Measurements from ENCODE around the gene TRAF1. TPM values are rescaled to one million over a fixed set of nuclear protein-coding genes. Genes with fewer than 3 reads are reported as not detected.
A peak's percentile ranks its signal among the peaks of the same experiment; 100 is the strongest.

The TRAF1 gene
- total RNA-seq, 1 donor from 2014 or later = 8.0 TPM

- intact Hi-C loops (cut with DNase I) = loop anchor here (5.0 kb wide), 1 partner anchor 50 kb away; the partner anchor contains the start of gene PHF19
- DNase-seq (ENCODE audit: low spot score) (peak; percentile 23), ATAC-seq (no peak)
Measured at GRCh38 chr9:120927269-120928014, 846 bp upstream of the TRAF1 start.

GRCh38 chr9:120925535-120926396 lies 830 bp downstream of the TRAF1 start:
- DNase-seq (ENCODE audit: low spot score) (no peak), ATAC-seq (no peak)
- intact Hi-C loops (cut with DNase I) = loop anchor here (5.0 kb wide), 1 partner anchor 48 kb away; the partner anchor contains the start of gene PHF19

- intact Hi-C loops (cut with DNase I) = loop anchor here (5.0 kb wide), 1 partner anchor 48 kb away; the partner anchor contains the start of gene PHF19
- ATAC-seq (no peak), DNase-seq (ENCODE audit: low spot score) (no peak)
Measured at GRCh38 chr9:120924698-120925534, 1.7 kb downstream of the TRAF1 start.

- intact Hi-C loops (cut with DNase I) = no loop called here
- no peak for DNase-seq (ENCODE audit: low spot score)
Measured at GRCh38 chr9:120923620-120924328, 2.8 kb downstream of the TRAF1 start.

DNA sequence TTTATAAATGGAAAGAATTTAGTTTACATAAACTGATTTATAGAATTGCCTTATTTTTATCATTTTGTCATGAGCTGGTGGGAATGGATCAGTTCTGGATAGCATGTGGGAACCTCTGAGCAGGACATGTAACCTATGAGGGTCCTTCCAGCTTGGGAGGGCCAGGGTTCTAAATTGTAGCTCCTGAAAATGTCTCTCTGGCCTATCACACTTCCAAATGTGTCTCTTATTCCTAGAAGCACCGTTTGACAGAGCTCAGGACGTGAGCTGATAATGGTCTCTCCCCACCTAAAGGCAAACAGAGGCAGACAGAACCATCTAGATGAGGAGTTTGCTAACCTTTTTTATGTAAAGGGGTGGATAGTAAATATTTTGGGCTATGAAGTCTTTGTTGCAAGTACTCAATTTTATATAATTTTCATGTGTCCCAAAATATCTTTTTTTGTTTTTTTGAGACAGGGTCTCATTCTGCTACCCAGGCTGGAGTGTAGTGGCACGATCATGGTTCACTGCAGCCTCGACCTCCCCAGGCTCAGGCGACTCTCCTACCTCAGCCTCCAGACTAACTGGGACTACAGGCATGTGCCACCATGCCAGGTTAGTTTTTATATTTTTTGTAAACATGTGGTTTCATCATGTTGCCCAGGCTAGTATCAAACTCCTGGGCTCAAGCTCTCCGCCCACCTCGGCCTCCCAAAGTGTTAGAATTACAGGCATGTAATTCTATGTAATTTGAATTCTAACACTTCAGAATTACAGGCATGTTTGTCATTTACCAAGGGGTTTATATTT lies 4.0 kb downstream of the TRAF1 start:
- intact Hi-C loops (cut with DNase I) = no loop called here
- no peak for ATAC-seq

More at GRCh38 chr9:120923620-120924328, 2.8 kb downstream of the TRAF1 start:
- no peak for ATAC-seq

GRCh38 chr9:120921661-120922181 lies 4.9 kb downstream of the TRAF1 start:
- DNase-seq (ENCODE audit: low spot score) (no peak), ATAC-seq (no peak)
- intact Hi-C loops (cut with DNase I) = no loop called here

More for the DNA sequence above, 4.0 kb downstream of the TRAF1 start:
- no peak for DNase-seq (ENCODE audit: low spot score)

DNA sequence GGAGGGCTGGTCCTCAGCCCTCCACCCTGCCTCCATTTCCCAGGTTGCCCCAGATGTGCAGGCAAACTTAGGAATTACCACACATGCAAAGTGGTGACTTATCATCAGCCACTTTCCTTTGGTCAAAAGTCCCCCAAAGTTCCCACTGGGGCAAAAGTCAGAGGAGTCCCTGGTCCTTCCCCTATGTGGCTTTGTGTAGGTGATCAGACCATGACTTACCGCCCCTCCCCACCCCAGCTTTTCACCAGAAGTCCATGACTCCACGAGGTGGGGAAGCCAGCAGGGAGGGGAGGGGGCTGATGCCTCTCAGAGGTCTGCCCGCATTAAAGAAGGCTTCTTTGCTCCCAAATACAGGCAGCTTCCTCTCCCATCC lies 5.8 kb downstream of the TRAF1 start:
- ATAC-seq = no peak
- no peak for DNase-seq (ENCODE audit: low spot score)
- intact Hi-C loops (cut with DNase I) = no loop called here

DNA sequence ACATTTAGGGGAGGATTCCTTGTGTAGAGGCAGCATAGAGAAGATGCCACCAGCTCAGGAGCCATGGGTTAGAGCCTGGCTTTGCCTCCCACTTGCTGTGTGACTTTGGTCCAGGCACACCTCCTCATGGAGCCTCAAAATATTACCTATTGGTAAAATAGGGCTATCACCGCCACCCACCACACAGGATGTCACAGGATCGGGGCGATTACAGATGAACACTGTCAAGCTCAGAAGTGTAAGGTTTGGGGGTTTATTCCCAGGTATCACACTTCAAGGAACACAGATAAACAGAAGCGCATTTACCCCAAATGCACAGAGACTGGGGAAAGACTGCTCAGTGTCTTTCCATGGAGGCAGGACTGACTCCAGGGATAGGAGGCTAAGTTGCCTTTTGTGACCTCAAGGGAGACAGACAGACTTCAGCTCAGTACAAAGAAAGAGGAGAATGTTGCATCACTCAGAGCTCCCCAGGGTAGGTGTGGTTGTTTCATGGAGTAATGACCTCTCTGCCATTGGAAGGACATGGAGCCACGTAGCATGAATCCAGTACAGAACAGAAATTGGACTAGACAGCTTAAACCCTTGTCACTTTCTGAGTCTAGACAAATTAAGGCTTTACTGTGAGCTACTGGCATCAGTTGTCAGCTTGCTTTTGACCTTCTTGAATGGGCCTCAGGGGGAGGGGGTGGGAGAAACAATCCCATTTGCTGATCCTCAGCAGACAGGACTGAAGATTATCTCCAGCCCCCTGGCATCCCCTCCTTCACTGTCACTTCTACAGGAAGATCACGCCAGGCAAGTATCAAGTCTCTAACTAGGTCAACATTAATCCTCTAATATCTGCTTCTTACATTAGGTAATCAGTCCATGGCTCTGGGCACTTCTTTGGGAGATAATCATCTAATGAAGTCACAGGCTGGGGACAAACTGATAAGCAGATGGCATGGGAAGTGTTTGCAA lies 6.5 kb downstream of the TRAF1 start:
- DNase-seq (ENCODE audit: low spot score) (no peak), ATAC-seq (peak; percentile 83)
- intact Hi-C loops (cut with DNase I) = no loop called here

GRCh38 chr9:120918931-120919842 lies 7.4 kb downstream of the TRAF1 start:
- no peak for DNase-seq (ENCODE audit: low spot score)
- intact Hi-C loops (cut with DNase I) = no loop called here
- ATAC-seq = peak; percentile 47

GRCh38 chr9:120917929-120918762 lies 8.4 kb downstream of the TRAF1 start:
- no peak for DNase-seq (ENCODE audit: low spot score)
- ATAC-seq = no peak
- intact Hi-C loops (cut with DNase I) = no loop called here

DNA sequence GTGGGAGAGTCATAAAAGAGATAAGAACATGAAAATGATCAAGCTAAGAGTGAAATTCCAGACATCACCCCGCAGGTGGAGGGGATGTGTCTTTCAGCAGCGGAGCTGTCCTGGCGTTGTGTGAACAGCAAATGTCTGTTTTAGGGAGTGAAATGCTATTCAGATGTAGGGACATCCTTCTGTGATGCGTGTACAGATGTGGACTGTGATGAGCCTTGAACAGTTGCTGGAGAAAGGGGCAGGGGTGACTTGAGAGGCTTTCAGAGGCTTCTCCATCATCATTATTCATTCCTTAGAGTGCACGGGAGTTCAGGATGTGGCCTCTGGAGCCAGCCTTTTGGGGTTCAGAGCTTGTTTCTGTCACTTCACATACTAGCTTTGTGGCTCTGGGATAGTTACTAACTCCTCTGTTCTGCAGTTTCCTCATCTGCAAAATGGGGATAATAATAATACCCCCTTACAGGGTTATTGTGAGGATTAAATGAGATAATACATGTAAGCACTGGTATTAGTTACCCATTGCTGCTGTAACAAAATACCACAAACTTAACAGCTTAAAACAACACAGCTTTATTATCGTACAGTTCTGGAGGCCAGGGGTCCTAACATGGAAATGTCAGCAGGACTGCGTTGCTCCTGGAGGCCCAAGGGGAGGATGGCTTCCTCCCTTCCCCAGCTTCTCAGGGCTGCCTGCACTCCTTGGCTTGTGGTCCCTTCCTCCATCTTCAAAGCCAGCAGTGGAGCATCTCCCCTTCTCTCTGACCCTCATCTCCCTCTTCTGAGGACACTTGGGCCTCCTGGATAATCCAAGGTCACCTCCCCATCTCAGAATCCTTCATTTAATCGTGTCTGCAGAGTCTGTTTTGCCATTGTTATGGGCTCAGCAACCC lies 9.4 kb downstream of the TRAF1 start:
- DNase-seq (ENCODE audit: low spot score) = no peak
- ATAC-seq = no peak
- intact Hi-C loops (cut with DNase I) = no loop called here

DNA sequence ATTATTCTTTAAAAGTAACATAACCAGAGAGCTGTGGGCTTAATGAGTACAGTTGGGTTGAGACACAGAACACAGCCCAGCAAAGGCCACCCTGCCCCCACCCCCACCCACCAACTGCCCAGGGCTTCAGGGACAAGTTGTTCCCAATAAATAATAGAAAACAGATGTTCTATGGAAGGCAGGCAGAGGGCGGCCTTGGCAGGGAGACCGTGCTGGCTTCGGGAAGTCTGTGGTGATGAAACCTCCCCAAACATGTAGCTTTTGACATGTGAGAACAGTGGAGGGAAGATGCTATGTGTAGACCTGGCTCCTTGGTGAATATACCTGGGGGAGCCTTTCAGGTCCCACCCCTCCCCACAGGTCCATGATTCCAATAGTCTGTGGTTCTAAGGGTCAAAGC lies 10.0 kb downstream of the TRAF1 start:
- intact Hi-C loops (cut with DNase I) = no loop called here
- DNase-seq (ENCODE audit: low spot score) (peak; percentile 73), ATAC-seq (peak; percentile 82)

GRCh38 chr9:120915854-120916470 lies 10.6 kb downstream of the TRAF1 start:
- intact Hi-C loops (cut with DNase I) = no loop called here
- DNase-seq (ENCODE audit: low spot score) = no peak
- ATAC-seq = no peak

All from sciatic nerve (tissue), 2 donors.